HG02970 (cell line): ENCODE measurements around the gene ADGRG6.
"Not testable (repeated sequence)": the region's sequence is repeated elsewhere in the genome, so short reads cannot be mapped to it uniquely, and the experiment has no call there.

ENCODE experiments used
- ATAC-seq: cut with Tn5 transposase; IDR thresholded peaks from one replicate; pipeline ENCODE4 v1.9.1; 2021; ENCODE audit warnings: mild to moderate bottlenecking, moderate library complexity, moderate number of reproducible peaks; ENCODE audit not compliant: unreplicated experiment, low FRiP score

Gene ADGRG6

DNA sequence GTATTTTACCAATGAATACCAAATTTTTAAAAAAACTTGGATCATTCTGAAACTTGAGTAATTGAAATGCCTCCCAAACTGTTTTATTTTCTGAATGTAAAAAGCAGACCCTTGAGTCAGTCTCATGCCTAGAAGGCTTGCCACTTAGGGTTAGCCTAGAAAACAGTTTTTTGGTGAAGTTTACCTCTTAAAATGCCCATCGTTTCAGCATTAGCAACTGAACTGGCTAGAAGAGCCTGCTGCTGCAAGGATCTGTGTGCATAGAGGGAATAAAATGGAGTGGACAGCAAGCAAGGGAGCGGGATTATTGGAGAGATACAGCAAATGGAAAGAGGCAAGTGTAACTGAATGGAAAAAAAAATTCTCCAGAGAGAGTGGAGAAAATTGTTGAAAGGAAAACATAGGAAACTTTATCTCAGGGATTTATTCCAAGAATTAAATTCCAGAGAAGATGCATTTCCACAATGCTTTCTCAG lies 40.1 kb downstream of the ADGRG6 start:
- no peak for ATAC-seq

DNA sequence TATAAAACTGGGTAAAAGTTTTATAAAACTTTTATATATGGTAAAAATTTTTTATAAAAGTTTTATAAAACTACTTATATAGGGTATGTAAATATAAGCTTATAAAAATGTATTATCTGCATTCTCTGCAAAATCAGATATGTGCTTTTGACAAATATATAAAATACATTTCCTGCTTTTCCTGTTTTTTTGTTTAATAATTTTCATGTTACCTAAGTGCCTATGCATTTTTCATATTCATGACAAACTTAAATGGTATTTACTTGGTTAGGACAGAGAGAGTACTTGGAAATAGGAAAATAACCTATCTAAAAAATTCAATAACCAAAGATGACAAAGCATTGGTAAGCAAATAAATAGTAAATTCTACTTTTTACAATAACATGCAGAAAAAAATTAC lies 41.2 kb downstream of the ADGRG6 start:
- ATAC-seq: no peak

DNA sequence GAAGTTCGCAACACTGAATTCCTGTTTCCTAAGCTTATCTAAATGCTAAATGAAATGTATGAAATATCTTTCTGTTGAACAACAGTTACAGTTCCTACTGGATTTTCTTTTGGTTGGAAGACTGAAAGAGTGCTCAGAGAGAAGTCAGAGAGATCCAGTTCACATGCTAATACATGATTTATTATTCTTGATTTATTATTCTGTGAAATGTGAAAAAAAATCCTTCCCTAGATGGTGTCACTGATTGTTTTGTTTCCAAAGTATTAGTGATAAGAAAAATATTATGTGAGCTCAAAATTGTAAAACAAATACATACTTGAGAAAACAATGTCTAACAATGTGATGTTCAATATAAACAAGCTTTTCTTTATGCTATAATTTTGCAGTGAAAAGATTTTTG lies 42.1 kb downstream of the ADGRG6 start:
- no peak for ATAC-seq

DNA sequence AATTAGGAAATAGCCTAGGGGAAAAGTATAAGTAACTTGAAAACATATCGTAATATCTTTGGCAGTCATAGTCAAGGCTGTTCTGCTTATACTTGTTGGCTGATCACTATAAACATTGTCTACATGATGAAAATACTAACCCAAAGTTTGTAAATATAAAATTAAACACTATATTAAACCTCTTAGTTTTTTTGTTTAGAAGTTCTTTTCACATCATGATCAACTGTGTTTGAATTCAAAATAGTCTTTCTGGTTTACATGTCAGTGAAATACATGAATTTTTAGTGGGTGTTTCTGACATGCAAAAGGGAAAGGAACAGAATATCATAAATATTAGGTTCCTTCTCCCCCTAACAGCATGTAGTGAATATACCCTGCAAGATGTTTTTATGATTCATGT lies 43.5 kb downstream of the ADGRG6 start:
- ATAC-seq: no peak

DNA sequence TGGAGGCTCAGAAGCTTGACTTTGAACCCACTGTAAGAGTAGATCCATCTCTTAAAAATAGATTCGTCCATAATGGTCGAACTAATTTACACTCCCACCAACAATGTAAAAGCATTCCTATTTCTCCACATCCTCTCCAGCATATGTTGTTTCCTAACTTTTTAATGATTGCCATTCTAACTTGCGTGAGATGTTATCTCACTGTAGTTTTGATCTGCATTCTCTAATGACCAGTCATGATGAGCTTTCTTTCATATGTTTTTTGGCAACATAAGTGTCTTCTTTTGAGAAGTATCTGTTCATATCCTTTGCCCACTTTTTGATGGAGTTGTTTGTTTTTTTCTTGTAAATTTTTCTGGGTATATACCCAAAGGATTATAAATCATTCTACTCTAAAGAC lies 44.4 kb downstream of the ADGRG6 start:
- ATAC-seq: not testable (repeated sequence)

DNA sequence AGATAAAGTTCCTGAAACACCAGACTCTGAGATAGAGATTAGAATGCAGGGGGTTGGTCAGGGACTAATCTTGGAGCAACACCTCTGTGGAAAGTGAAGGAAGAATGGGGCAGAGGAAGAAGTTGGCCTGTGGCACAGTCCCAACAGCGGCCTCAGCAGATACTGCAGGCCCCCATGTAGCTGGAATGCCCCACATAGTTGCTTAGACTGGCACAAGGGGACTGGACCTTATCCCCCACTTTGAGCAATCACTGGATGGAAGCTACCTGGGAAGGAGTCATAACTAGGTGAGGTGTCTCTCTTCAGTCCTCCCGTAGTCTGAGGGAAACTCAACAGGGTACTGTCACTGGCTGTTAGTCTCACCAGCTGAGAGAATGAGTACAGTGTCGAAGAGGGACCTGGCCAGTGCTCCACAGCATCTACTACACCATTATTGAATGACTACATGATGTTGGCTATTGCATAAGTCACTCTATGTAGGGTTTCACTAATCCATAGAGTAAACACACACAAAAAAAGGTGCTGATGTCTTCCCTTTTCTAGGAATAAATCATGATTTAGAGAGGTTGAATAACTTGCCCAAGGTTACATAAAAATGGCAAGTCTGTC lies 47.5 kb downstream of the ADGRG6 start:
- ATAC-seq: no peak

DNA sequence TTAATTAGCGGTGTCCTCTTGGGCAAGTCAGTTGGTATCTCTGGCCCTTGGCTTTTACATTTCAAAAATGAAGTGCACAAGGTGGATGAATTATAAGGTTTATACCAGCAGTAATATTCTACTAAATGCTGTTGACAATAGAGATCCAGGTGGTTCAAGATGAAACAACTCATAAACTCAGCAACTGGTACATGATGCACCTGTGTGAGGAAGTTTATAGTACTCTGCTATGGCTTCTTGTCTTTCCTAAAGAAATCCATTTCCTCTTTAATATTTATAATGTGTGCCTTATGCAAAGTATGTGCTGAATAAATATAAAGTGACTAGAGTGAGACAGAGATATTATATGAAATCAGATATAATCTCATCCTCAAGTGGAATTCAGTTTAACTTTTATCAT lies 48.5 kb downstream of the ADGRG6 start:
- no peak for ATAC-seq

DNA sequence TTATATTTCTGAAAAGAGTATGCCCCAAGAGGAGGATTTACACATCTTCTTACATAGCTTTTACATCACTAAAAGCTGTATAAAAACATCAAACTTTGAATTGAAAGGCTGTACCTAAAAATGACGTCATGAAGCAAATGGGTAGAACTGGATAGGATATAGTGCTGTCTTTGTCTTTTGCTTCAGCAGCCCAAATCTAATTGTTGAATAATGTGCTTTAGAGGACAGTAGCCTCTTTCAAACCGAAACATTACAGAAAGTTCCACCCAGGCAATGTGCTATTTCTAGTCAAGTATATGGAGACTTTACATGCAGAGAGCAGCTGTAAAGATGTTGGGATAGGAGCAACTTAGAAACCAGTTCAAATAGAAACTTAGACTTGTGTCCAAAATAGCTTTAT lies 51.9 kb downstream of the ADGRG6 start:
- no peak for ATAC-seq

DNA sequence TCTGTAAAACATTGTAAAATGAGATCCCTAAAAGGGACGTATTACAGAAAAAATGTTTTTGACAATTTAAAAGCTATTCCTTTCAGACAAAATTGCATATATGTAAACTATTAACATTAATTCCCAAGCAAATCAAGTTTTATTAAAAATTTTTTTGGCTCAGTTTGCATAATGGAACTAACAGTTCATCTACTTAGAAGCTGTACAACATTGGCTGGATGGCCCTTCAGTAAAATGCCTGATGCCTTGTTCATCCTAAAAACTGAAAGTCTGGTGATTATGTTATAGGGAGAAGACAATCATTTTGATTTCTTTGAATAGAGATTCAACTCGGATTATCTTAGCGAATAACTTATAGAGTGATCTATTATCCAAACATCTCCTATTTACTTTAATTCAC lies 52.8 kb downstream of the ADGRG6 start:
- ATAC-seq: no peak

DNA sequence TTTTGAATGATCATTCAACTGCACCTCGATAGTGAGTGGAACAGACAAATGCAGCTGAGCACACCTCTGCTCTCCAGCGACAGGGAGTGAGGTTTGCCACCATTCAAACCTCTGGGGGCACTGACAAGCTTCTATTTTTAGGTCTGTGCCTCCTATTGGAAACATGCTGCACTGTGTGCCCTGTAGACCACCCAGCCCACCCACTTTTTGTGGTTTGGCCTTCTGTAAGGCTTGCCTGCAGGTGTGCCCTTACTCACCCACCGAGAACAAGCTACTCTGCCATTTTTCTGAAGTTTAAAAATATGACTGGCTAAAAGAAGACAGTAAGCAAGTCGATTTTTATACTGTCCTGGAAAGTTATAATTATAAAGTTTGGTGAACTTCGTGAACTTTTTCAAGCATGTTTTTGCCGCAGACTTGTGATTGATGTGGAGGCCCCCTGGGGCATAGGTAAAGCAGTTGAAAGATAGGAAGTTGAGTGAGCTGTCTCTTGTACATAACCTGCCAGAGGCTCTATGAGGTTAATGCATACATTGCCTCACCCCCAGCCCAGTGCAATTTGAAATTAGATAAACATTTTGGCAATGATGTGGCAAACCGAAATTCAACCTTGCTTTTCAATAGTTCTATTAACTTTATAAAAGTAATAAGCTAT lies 53.8 kb downstream of the ADGRG6 start:
- ATAC-seq: no peak

DNA sequence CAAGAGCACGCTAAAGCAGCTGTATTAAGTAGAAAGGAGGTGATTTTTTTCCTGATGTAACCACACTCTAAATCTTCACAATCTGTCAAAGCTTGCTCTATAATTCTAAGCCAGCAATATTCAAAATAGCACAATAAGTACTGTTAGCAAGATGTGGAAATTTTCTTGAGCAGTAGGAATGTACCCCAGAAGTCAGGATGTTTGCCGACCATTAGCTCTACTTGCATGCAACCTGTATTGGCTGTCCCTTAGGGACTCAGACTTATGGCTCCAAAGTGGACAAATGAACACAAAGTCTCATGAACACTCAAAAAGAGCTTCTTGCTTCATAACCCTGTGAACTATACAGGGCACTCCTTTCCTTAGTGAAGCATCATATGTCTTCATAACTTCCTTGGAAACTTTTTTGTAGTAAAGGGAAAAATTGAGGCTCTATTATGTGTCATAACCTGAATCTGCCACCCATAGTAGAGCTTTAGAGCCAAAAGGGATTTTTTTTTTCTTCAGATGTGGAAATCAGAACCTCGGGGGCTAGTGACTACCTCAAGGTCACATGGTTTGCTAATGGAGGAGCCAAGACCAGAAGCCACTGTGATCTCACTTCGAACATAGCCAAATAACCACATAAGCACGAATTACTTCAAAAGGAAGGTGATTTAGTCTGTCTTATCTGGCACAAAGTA lies 54.5 kb downstream of the ADGRG6 start:
- ATAC-seq: no peak

DNA sequence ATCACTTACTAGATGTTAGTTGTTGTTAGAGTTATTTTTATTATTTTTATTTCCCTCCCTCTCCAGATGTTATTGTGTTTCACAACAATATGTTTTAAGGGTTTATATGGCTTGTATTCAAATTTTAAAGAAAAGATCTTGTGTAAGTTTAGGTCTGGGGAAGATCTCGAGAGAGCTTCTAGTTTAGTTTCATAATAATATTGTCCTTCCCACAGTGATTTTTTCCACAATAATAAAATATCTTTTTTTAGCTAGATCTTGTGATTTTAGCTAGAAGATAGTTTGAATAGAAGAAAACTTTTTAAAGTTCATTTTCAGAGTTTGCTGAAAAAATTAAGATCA lies 55.0 kb downstream of the ADGRG6 start:
- ATAC-seq: no peak

DNA sequence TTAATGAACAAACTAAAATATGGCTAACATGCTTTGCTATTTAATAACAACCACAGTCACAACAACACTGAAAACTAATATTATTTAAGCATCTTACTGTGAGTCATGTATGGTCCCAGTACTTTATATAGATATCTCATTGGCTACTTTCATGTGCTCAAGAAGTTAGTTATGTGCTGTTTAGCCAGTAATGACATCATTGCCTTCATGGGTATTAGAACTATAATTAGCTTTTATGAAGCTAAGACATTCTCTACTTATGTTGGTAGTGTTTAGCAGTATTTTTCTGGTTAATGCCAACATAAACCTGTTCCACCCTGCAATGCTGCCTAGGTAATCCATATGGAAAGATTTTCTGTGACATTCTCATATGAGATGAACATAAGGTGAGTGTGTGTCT lies 56.1 kb downstream of the ADGRG6 start:
- no peak for ATAC-seq

DNA sequence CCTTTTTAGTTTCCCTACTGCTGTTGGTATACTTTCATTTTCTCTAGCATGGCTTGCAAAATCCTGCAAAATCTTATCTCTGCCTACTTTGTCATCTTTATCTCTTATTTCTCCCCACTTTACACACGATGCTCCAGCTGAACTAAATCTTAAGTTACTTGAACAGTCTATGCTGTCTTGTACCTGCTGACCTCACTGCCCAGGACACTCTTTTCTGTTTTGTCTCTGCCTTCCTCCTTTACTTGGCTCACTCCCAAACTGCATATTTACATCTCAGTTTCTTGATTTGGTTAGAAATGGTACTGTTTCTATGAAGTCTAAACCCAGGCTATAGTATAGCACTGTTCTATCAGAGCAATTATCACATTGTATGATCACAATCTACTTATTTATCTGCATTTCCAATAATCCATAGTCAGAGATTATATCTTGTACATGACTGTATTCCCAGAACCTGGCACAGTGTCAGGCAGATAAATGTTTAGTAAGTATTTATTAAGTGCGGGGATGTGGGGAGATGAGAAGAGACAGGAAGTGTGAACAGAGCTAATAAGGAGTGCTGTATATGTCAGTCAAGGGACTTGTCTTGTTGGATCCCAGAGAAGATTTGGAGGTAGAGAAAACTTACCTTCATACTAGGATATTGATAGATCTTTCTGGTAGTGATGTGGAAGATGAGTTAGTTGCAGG lies 57.6 kb downstream of the ADGRG6 start:
- ATAC-seq: no peak

DNA sequence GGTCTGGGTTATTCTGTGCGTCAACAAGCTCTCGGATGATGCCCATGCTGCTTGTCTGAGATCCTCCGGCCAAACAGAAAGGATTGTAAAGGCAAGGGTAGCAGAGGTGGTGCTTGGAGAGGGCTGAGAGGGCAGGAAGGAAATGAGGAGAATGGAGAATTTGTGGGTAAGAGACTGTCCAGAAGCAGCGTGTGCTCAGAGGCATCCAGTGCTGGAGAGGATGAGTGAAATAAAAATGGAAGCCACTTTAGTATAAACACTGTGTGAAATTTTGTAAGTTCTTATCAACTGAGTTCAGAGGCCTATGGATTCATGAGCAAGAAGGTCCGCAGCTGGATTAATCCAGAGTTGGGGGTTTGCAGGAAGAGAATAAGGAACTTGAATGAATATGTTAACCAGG lies 59.5 kb downstream of the ADGRG6 start:
- ATAC-seq: no peak

DNA sequence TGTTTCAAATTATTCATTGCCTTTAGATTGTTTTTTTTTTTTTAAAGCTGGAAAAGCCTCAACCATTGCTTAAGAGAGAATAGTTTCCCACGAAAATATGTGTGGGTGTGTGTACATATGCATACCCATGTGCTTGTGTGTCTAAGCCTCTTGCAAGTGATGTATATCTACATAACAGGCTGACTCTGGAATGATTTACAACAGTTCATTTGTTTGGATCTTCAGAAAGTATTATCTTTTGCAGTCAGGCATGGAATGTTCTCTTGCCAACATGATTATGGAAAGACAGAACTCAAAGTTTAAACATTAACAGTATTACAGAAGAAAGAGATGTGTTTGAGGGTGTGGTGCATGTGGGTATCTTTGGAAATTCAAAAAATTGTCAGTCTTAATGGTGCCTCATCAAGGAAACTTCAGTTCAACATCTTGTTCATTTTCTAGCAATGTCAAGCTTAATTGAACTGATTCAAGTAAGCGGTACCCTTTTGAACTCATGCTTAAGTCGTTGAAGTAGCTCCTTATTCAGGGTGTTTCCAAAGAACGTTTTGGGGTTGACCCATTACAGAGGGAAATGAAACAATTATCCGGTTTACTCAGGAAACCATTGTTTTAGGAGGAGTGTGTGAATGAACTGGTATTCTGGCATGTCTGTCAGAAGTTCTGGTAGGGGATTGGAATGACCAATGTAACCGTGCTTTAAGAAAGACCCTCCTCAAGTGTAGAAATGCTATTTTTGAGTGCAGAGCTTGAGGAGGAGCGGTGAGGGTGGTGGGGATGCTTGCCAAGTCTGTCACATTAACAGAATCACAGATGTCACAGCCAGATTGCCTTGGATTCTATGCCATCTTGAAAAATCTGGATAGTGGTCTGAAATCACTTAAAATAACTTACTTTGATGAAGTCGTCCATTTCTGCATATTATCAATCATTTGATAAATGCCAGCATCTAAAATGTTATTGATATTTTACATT lies 60.3 kb downstream of the ADGRG6 start:
- no peak for ATAC-seq

DNA sequence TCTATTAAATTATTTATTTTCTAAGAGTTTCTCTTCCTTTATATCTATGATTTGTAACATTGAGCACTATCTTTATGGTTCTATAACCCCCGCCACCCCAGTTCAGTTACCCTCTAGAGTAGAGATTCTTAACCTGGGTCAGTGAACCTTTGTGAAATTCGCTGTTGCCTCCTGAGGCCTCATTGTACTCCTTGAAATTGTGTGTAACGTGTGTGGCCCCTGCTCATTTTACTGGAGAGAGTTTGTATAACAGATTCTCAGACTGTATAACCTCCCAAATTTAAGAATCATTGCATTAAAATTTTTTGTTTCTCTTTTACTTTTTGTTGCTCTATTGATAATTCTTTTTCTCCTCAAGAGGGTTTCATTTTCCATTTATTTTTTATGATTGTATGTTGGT lies 65.3 kb downstream of the ADGRG6 start:
- no peak for ATAC-seq

DNA sequence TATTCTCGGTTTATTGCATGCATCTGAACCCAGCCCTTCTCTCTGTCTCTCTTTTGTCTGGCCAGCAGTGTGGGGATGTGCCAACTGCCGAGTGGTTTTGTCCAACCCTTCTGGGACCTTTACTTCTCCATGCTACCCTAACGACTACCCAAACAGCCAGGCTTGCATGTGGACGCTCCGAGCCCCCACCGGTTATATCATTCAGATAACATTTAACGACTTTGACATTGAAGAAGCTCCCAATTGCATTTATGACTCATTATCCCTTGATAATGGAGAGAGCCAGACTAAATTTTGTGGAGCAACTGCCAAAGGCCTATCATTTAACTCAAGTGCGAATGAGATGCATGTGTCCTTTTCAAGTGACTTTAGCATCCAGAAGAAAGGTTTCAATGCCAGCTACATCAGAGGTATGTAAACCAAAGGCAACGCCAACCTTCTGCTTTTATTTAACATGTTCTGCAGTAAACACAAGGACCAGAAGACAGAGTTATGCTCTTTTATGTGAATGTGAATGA lies 65.8 kb downstream of the ADGRG6 start:
- no peak for ATAC-seq

DNA sequence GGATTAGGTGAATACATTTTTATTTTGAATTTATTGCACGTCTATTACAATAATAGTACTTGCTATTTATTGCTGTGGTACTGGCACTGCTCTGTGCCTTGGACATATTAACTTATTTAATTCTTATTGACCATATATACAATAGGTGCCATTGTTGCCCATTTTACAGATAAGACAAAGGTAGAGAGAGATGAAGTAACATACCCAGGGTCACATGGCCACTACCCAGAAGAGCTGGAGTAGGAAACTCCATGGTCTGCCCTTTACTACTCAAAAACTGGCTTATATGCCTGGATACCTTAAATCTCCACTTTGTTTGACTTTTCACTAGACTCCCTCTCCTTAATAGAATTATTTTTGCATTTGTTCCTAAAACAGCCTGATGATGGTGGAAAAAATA lies 67.5 kb downstream of the ADGRG6 start:
- no peak for ATAC-seq

DNA sequence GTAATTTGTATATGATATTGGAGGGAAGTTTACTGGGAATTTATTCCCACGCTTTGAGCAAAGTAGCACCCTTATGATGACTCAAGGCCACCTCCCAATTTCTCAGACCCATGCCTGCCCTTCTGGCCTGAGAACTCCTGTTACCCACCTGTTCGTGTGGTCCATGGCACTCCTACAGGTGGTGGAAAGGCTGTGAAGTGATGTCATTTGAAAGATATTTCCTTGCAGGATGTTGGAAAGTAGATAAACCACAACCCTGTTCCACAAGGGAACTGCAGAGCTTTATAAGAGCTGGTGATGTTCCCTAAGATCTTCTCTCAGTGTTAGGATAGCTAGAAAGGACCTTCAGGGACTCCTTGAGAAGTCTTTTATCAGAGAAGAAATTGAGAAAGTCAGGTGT lies 70.5 kb downstream of the ADGRG6 start:
- ATAC-seq: no peak
